ENCODE data around the gene DOCK1. TPM values are rescaled to one million over a fixed set of nuclear protein-coding genes. Genes with fewer than 3 reads are reported as not detected.

The DOCK1 gene
- total RNA-seq, 3 donors from 2014 or later, result 50.4 to 101 (median 69.2) TPM

- H3K27me3 ChIP-seq, result no peaks in the 10 kb centered on the region
- peaks cover 6% of the 10 kb centered on the region for H3K36me3 ChIP-seq
- no peaks in the 10 kb centered on the region for H3K4me1 ChIP-seq
Observed at GRCh38 chr10:127414024-127414423, 508.8 kb downstream of the DOCK1 start.

DNA sequence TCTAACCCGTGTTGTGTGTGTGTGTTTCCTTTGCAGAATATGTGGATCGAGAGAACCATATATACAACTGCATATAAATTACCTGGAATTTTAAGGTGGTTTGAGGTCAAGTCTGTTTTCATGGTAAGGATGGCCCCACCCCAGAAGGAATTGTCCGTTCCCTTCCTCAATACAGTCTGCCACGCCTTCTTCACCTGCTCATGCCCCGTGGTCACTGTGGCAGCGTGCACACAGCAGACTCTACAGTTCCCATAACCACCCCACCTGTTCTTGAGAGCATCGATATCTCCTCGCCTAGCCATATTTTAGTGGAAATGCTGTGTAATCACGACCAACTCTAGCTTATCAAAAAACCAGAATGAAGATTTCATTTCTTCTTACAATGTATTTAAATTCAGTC lies 509.9 kb downstream of the DOCK1 start:
- Histone ChIP-seq H3K36me3 (peaks cover 6% of the 10 kb centered on the region), H3K27ac (no peak overlapping the region), H3K4me1 (no peaks in the 10 kb centered on the region), H3K27me3 (no peaks in the 10 kb centered on the region), H3K4me3 (no peak overlapping the region), H3K9me3 (no peaks in the 10 kb centered on the region)
- no peak for DNase-seq (ENCODE audit: low spot score in 2 of 2)
- intact Hi-C loops (cut with DNase I; ENCODE audit: low total_unique reads), result no loop called here
- TF ChIP-seq POLR2AphosphoS5 (IDR thresholded peaks at IDR 0.05) (no peak), POLR2A (IDR thresholded peaks at IDR 0.05) (no peak)
- TF ChIP-seq, protein P1, sequence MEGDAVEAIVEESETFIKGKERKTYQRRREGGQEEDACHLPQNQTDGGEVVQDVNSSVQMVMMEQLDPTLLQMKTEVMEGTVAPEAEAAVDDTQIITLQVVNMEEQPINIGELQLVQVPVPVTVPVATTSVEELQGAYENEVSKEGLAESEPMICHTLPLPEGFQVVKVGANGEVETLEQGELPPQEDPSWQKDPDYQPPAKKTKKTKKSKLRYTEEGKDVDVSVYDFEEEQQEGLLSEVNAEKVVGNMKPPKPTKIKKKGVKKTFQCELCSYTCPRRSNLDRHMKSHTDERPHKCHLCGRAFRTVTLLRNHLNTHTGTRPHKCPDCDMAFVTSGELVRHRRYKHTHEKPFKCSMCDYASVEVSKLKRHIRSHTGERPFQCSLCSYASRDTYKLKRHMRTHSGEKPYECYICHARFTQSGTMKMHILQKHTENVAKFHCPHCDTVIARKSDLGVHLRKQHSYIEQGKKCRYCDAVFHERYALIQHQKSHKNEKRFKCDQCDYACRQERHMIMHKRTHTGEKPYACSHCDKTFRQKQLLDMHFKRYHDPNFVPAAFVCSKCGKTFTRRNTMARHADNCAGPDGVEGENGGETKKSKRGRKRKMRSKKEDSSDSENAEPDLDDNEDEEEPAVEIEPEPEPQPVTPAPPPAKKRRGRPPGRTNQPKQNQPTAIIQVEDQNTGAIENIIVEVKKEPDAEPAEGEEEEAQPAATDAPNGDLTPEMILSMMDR (IDR thresholded peaks at IDR 0.05), result no peak

More at GRCh38 chr10:127414024-127414423, 508.8 kb downstream of the DOCK1 start:
- Histone ChIP-seq H3K9me3 (no peaks in the 10 kb centered on the region), H3K4me3 (no peak overlapping the region), H3K27ac (no peak overlapping the region)
- TF ChIP-seq, protein P1 (IDR thresholded peaks at IDR 0.05), result no peak
- no peak for DNase-seq (ENCODE audit: low spot score in 2 of 2)
- intact Hi-C loops (cut with DNase I; ENCODE audit: low total_unique reads), result no loop called here

- DNase-seq (ENCODE audit: low spot score in 2 of 2), result no peak
- Histone ChIP-seq H3K4me3 (no peak overlapping the region), H3K27me3 (no peaks in the 10 kb centered on the region), H3K9me3 (no peaks in the 10 kb centered on the region), H3K4me1 (no peaks in the 10 kb centered on the region), H3K36me3 (peaks cover 3% of the 10 kb centered on the region), H3K27ac (no peak overlapping the region)
- TF ChIP-seq POLR2A (IDR thresholded peaks at IDR 0.05) (no peak), POLR2AphosphoS5 (IDR thresholded peaks at IDR 0.05) (no peak)
- TF ChIP-seq, protein P1 (IDR thresholded peaks at IDR 0.05), result no peak
- intact Hi-C loops (cut with DNase I; ENCODE audit: low total_unique reads), result no loop called here
Observed at GRCh38 chr10:127415901-127416581, 510.8 kb downstream of the DOCK1 start.

DNA sequence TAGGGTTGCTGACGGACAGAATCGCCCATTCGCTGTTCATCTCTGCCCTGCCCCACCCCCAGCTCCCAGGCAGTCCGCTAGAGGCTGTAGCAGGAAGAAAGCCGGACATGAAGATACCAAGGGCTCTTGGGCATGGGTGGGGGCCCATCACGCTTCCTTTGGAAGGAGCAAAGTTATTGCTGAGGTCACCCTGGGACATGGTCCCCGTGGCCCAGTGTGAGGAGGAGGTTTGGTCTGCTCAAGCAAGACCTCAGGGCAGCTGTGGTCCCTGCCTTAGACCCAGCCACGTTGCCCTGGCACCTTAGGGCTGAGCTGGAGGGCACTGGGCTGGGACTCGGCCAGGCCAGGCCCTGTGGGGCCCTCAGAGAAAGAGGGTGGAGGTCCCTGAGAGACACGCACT lies 511.8 kb downstream of the DOCK1 start:
- DNase-seq (ENCODE audit: low spot score in 2 of 2), result no peak
- intact Hi-C loops (cut with DNase I; ENCODE audit: low total_unique reads), result no loop called here
- Histone ChIP-seq H3K27me3 (no peaks in the 10 kb centered on the region), H3K4me3 (no peak overlapping the region), H3K9me3 (no peaks in the 10 kb centered on the region), H3K36me3 (no peaks in the 10 kb centered on the region), H3K4me1 (no peaks in the 10 kb centered on the region), H3K27ac (no peak overlapping the region)
- TF ChIP-seq, protein P1 (IDR thresholded peaks at IDR 0.05), result no peak
- TF ChIP-seq POLR2AphosphoS5 (IDR thresholded peaks at IDR 0.05) (no peak), POLR2A (IDR thresholded peaks at IDR 0.05) (no peak)

- intact Hi-C loops (cut with DNase I; ENCODE audit: low total_unique reads), result no loop called here
- H3K36me3 ChIP-seq, result no peaks in the 10 kb centered on the region
- H3K4me1 ChIP-seq, result no peaks in the 10 kb centered on the region
- no peaks in the 10 kb centered on the region for H3K9me3 ChIP-seq
- TF ChIP-seq, protein P1 (IDR thresholded peaks at IDR 0.05), result no peak
- no peak for TF ChIP-seq POLR2A (IDR thresholded peaks at IDR 0.05)
- TF ChIP-seq POLR2AphosphoS5 (IDR thresholded peaks at IDR 0.05), result no peak
- DNase-seq (ENCODE audit: low spot score in 2 of 2), result no peak
- no peaks in the 10 kb centered on the region for H3K27me3 ChIP-seq
- no peak overlapping the region for H3K27ac ChIP-seq
- no peak overlapping the region for H3K4me3 ChIP-seq
Observed at GRCh38 chr10:127417686-127418401, 512.6 kb downstream of the DOCK1 start.

All from breast epithelium (tissue), 4 donors.